OCI-LY1 (cell line): Measurements from ENCODE around the gene ULK4.

Experiments
- EZH2 ChIP-seq: fragments of 200-600 bp; sonication (generic), shearing (Covaris generic); IDR thresholded peaks from 2 replicates; pipeline ENCODE4 v1.8.0; 2017; ENCODE audit warnings: borderline replicate concordance, mixed run types, mild to moderate bottlenecking, antibody characterized with exemption, low read length, moderate library complexity, mixed read lengths
- TF ChIP-seq, protein P1 (sequence below): fragments of 200-600 bp; sonication (generic), shearing (Covaris generic); IDR thresholded peaks from 2 replicates; pipeline ENCODE4 v1.5.1; 2017; ENCODE audit warnings: mild to moderate bottlenecking, antibody characterized with exemption, low read length, moderate library complexity, mixed read lengths

- TF ChIP-seq, protein P1, sequence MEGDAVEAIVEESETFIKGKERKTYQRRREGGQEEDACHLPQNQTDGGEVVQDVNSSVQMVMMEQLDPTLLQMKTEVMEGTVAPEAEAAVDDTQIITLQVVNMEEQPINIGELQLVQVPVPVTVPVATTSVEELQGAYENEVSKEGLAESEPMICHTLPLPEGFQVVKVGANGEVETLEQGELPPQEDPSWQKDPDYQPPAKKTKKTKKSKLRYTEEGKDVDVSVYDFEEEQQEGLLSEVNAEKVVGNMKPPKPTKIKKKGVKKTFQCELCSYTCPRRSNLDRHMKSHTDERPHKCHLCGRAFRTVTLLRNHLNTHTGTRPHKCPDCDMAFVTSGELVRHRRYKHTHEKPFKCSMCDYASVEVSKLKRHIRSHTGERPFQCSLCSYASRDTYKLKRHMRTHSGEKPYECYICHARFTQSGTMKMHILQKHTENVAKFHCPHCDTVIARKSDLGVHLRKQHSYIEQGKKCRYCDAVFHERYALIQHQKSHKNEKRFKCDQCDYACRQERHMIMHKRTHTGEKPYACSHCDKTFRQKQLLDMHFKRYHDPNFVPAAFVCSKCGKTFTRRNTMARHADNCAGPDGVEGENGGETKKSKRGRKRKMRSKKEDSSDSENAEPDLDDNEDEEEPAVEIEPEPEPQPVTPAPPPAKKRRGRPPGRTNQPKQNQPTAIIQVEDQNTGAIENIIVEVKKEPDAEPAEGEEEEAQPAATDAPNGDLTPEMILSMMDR = no peak
- no peak for TF ChIP-seq EZH2
Observed at GRCh38 chr3:41846850-41847249, 115.1 kb downstream of the ULK4 start.
